ENCODE results near the gene MTURN.
A peak's percentile ranks its signal among the peaks of the same experiment; 100 is the strongest.

Gene MTURN

GRCh38 chr7:30090111-30090510 is 44.7 kb upstream of the MTURN start:
- H4K91ac ChIP-seq (ENCODE audit: low read length): no peak overlapping the region
- no peak overlapping the region for H3K23ac ChIP-seq (ENCODE audit: low read length in 2 of 2)
- H3K4me3 ChIP-seq (ENCODE audit: insufficient read depth in 1 of 2, low read depth in 1 of 2, low read length in 2 of 2): no peak overlapping the region
- no peak overlapping the region for H2BK120ac ChIP-seq (ENCODE audit: low read depth, low read length)
- no peak overlapping the region for H2AFZ ChIP-seq (ENCODE audit: low read depth, low read length)
- H3K79me1 ChIP-seq (replicated peaks; ENCODE audit: low read length, poor library complexity, severe bottlenecking): peaks cover 3% of the 10 kb centered on the region
- no CpG with 5 or more reads among the region's 3 CpGs for WGBS
- H3K36me3 ChIP-seq (ENCODE audit: control insufficient read depth in 1 of 2, insufficient read depth in 2 of 2, low read depth in 1 of 2, low read length in 2 of 2): no peaks in the 10 kb centered on the region
- no peak for DNase-seq
- H2BK12ac ChIP-seq (ENCODE audit: low read length in 2 of 2): no peak overlapping the region
- no peak overlapping the region for H3K14ac ChIP-seq (ENCODE audit: low read length in 2 of 2)
- H3K27ac ChIP-seq (ENCODE audit: low read length, poor library complexity, severe bottlenecking): no peak overlapping the region
- H2BK15ac ChIP-seq (ENCODE audit: low read depth, poor library complexity, severe bottlenecking): no peak overlapping the region
- no peak overlapping the region for H3K4me2 ChIP-seq (ENCODE audit: low read length, poor library complexity, severe bottlenecking)
- no peak overlapping the region for H4K8ac ChIP-seq (ENCODE audit: low read length)
- no peak overlapping the region for H3K18ac ChIP-seq (ENCODE audit: low read depth in 1 of 2, low read length in 2 of 2)
- H3K9ac ChIP-seq (ENCODE audit: low read length): peak overlapping the region; percentile 10
- H3K27me3 ChIP-seq (ENCODE audit: control insufficient read depth in 1 of 2, insufficient read depth in 1 of 2, low read length in 2 of 2): no peaks in the 10 kb centered on the region
- H2AK5ac ChIP-seq (ENCODE audit: low read length, severe bottlenecking): no peak overlapping the region
- no peak overlapping the region for H3K4ac ChIP-seq (ENCODE audit: low read depth in 1 of 2, low read length in 2 of 2)
- no peaks in the 10 kb centered on the region for H3K9me3 ChIP-seq (ENCODE audit: control insufficient read depth, low read length)
- H2BK5ac ChIP-seq (ENCODE audit: low read depth, low read length, poor library complexity, severe bottlenecking): no peak overlapping the region
- peaks cover 3% of the 10 kb centered on the region for H3K4me1 ChIP-seq (ENCODE audit: control insufficient read depth, insufficient read depth, low read depth, low read length)

GRCh38 chr7:30091491-30091912 is 43.3 kb upstream of the MTURN start:
- Histone ChIP-seq H3K27me3 (ENCODE audit: control insufficient read depth in 1 of 2, insufficient read depth in 1 of 2, low read length in 2 of 2) (no peaks in the 10 kb centered on the region), H2BK12ac (ENCODE audit: low read length in 2 of 2) (no peak overlapping the region), H3K18ac (ENCODE audit: low read depth in 1 of 2, low read length in 2 of 2) (no peak overlapping the region), H2BK15ac (ENCODE audit: low read depth, poor library complexity, severe bottlenecking) (no peak overlapping the region), H3K9ac (ENCODE audit: low read length) (peak overlapping the region; percentile 79), H3K9me3 (ENCODE audit: control insufficient read depth, low read length) (no peaks in the 10 kb centered on the region), H3K4me2 (ENCODE audit: low read length, poor library complexity, severe bottlenecking) (no peak overlapping the region), H2AK5ac (ENCODE audit: low read length, severe bottlenecking) (peak overlapping the region; percentile 46), H4K91ac (ENCODE audit: low read length) (no peak overlapping the region), H3K14ac (ENCODE audit: low read length in 2 of 2) (no peak overlapping the region), H3K4me1 (ENCODE audit: control insufficient read depth, insufficient read depth, low read depth, low read length) (peaks cover 3% of the 10 kb centered on the region), H2BK120ac (ENCODE audit: low read depth, low read length) (no peak overlapping the region), H3K4ac (ENCODE audit: low read depth in 1 of 2, low read length in 2 of 2) (no peak overlapping the region), H3K79me1 (replicated peaks; ENCODE audit: low read length, poor library complexity, severe bottlenecking) (peaks cover 2% of the 10 kb centered on the region), H2AFZ (ENCODE audit: low read depth, low read length) (no peak overlapping the region), H3K27ac (ENCODE audit: low read length, poor library complexity, severe bottlenecking) (peak overlapping the region; percentile 81), H3K23ac (ENCODE audit: low read length in 2 of 2) (no peak overlapping the region), H2BK5ac (ENCODE audit: low read depth, low read length, poor library complexity, severe bottlenecking) (no peak overlapping the region), H3K4me3 (ENCODE audit: insufficient read depth in 1 of 2, low read depth in 1 of 2, low read length in 2 of 2) (peak overlapping the region in 1 of 2 experiments; percentile 36), H3K36me3 (ENCODE audit: control insufficient read depth in 1 of 2, insufficient read depth in 2 of 2, low read depth in 1 of 2, low read length in 2 of 2) (no peaks in the 10 kb centered on the region), H4K8ac (ENCODE audit: low read length) (no peak overlapping the region)
- 93% methylated on average over 1 of the region's 2 CpGs for WGBS
- DNase-seq: peak; percentile 75

GRCh38 chr7:30091987-30092386 is 42.8 kb upstream of the MTURN start:
- H3K27ac ChIP-seq (ENCODE audit: low read length, poor library complexity, severe bottlenecking): peak overlapping the region; percentile 81
- H4K8ac ChIP-seq (ENCODE audit: low read length): no peak overlapping the region
- no peak overlapping the region for H2BK15ac ChIP-seq (ENCODE audit: low read depth, poor library complexity, severe bottlenecking)
- H3K27me3 ChIP-seq (ENCODE audit: control insufficient read depth in 1 of 2, insufficient read depth in 1 of 2, low read length in 2 of 2): no peaks in the 10 kb centered on the region
- H3K4ac ChIP-seq (ENCODE audit: low read depth in 1 of 2, low read length in 2 of 2): no peak overlapping the region
- no peak overlapping the region for H3K14ac ChIP-seq (ENCODE audit: low read length in 2 of 2)
- H2BK12ac ChIP-seq (ENCODE audit: low read length in 2 of 2): no peak overlapping the region
- peak overlapping the region; percentile 79 for H3K9ac ChIP-seq (ENCODE audit: low read length)
- H2AK5ac ChIP-seq (ENCODE audit: low read length, severe bottlenecking): peak overlapping the region; percentile 46
- H3K36me3 ChIP-seq (ENCODE audit: control insufficient read depth in 1 of 2, insufficient read depth in 2 of 2, low read depth in 1 of 2, low read length in 2 of 2): no peaks in the 10 kb centered on the region
- H3K9me3 ChIP-seq (ENCODE audit: control insufficient read depth, low read length): no peaks in the 10 kb centered on the region
- H3K79me1 ChIP-seq (replicated peaks; ENCODE audit: low read length, poor library complexity, severe bottlenecking): peaks cover 2% of the 10 kb centered on the region
- H2BK120ac ChIP-seq (ENCODE audit: low read depth, low read length): no peak overlapping the region
- no peak for DNase-seq
- 98% methylated on average over 4 of the region's 5 CpGs for WGBS
- no peak overlapping the region for H3K18ac ChIP-seq (ENCODE audit: low read depth in 1 of 2, low read length in 2 of 2)
- no peak overlapping the region for H4K91ac ChIP-seq (ENCODE audit: low read length)
- no peak overlapping the region for H2AFZ ChIP-seq (ENCODE audit: low read depth, low read length)
- no peak overlapping the region for H3K4me2 ChIP-seq (ENCODE audit: low read length, poor library complexity, severe bottlenecking)
- H3K4me3 ChIP-seq (ENCODE audit: insufficient read depth in 1 of 2, low read depth in 1 of 2, low read length in 2 of 2): peak overlapping the region in 1 of 2 experiments; percentile 36
- H3K23ac ChIP-seq (ENCODE audit: low read length in 2 of 2): no peak overlapping the region
- peaks cover 3% of the 10 kb centered on the region for H3K4me1 ChIP-seq (ENCODE audit: control insufficient read depth, insufficient read depth, low read depth, low read length)
- H2BK5ac ChIP-seq (ENCODE audit: low read depth, low read length, poor library complexity, severe bottlenecking): no peak overlapping the region

GRCh38 chr7:30093420-30093952 is 41.3 kb upstream of the MTURN start:
- Histone ChIP-seq H3K36me3 (ENCODE audit: control insufficient read depth in 1 of 2, insufficient read depth in 2 of 2, low read depth in 1 of 2, low read length in 2 of 2) (no peaks in the 10 kb centered on the region), H2BK12ac (ENCODE audit: low read length in 2 of 2) (no peak overlapping the region), H3K27ac (ENCODE audit: low read length, poor library complexity, severe bottlenecking) (no peak overlapping the region), H2BK5ac (ENCODE audit: low read depth, low read length, poor library complexity, severe bottlenecking) (no peak overlapping the region), H3K79me1 (replicated peaks; ENCODE audit: low read length, poor library complexity, severe bottlenecking) (peaks cover 2% of the 10 kb centered on the region), H2BK120ac (ENCODE audit: low read depth, low read length) (no peak overlapping the region), H3K4ac (ENCODE audit: low read depth in 1 of 2, low read length in 2 of 2) (no peak overlapping the region), H3K4me2 (ENCODE audit: low read length, poor library complexity, severe bottlenecking) (no peak overlapping the region), H3K18ac (ENCODE audit: low read depth in 1 of 2, low read length in 2 of 2) (no peak overlapping the region), H2BK15ac (ENCODE audit: low read depth, poor library complexity, severe bottlenecking) (no peak overlapping the region), H3K9me3 (ENCODE audit: control insufficient read depth, low read length) (no peaks in the 10 kb centered on the region), H3K14ac (ENCODE audit: low read length in 2 of 2) (peak overlapping the region in 1 of 2 experiments; percentile 86), H3K23ac (ENCODE audit: low read length in 2 of 2) (no peak overlapping the region), H3K9ac (ENCODE audit: low read length) (peak overlapping the region; percentile 79), H2AK5ac (ENCODE audit: low read length, severe bottlenecking) (no peak overlapping the region), H4K8ac (ENCODE audit: low read length) (no peak overlapping the region), H3K4me1 (ENCODE audit: control insufficient read depth, insufficient read depth, low read depth, low read length) (peaks cover 3% of the 10 kb centered on the region), H2AFZ (ENCODE audit: low read depth, low read length) (no peak overlapping the region), H3K27me3 (ENCODE audit: control insufficient read depth in 1 of 2, insufficient read depth in 1 of 2, low read length in 2 of 2) (no peaks in the 10 kb centered on the region), H3K4me3 (ENCODE audit: insufficient read depth in 1 of 2, low read depth in 1 of 2, low read length in 2 of 2) (no peak overlapping the region), H4K91ac (ENCODE audit: low read length) (no peak overlapping the region)
- DNase-seq: no peak
- WGBS: 88% methylated on average over 5 of the region's 5 CpGs

All from mesenchymal stem cell (in vitro differentiated cells and primary cell).